Caco-2 (cell line): ENCODE results near the gene TRPV3. TPM values are rescaled to one million over a fixed set of nuclear protein-coding genes. Genes with fewer than 3 reads are reported as not detected.
A peak's percentile ranks its signal among the peaks of the same experiment; 100 is the strongest.

ENCODE experiments used
- BruUV-seq: library from RNA; stranded (reverse); fragments of 400-500 nt; replicated peaks from 2 replicates; lab custom pipeline; 2021; lab: Mats Ljungman, UMichigan
- CTCF ChIA-PET: fragments of 300-600 bp; sonication (Branson Sonifier 250); formaldehyde crosslinking; loops from one replicate; lab custom pipeline; 2022; ENCODE audit warnings: antibody characterized with exemption; lab: Charles Lee
- POLR2A ChIA-PET: fragments of 300-600 bp; sonication (Branson Sonifier 250); formaldehyde crosslinking; loops from one replicate; lab custom pipeline; 2022; ENCODE audit warnings: antibody characterized with exemption; lab: Charles Lee
- DNase-seq, 2 experiments: peaks; one replicate each; pipeline versions ENCODE4 v3.0.0 to v3.0.0-alpha.2; 2020 to 2022
- H3K27me3 ChIP-seq: replicated peaks from 2 replicates; pipeline ENCODE4 v1.6.0; 2011; ENCODE audit warnings: low read length; ENCODE audit not compliant: control insufficient read depth, insufficient read depth
- H3K36me3 ChIP-seq: 2 replicates; pipeline ENCODE4 v1.5.1; 2011; ENCODE audit warnings: low read length; ENCODE audit not compliant: control insufficient read depth, insufficient read depth
- H3K4me1 ChIP-seq: fragments of 250-450 bp; sonication (Bioruptor Pico); 2 replicates; pipeline ENCODE4 v1.5.1; 2020; ENCODE audit warnings: mild to moderate bottlenecking
- H3K4me3 ChIP-seq: 2 replicates; pipeline ENCODE4 v1.5.1; 2011; ENCODE audit warnings: low read depth, mild to moderate bottlenecking, control low read depth, low read length
- H3K9me3 ChIP-seq: fragments of 250-450 bp; sonication (Bioruptor Pico); 2 replicates; pipeline ENCODE4 v1.5.1; 2020; ENCODE audit warnings: mild to moderate bottlenecking, moderate library complexity
- H3K27ac Mint-ChIP-seq: one replicate; pipeline ENCODE4 v1.8.0; 2022; ENCODE audit warnings: mixed read lengths; ENCODE audit not compliant: unreplicated experiment
- H3K27me3 Mint-ChIP-seq: one replicate; pipeline ENCODE4 v1.8.0; 2022; ENCODE audit warnings: mixed read lengths; ENCODE audit not compliant: insufficient read depth, unreplicated experiment
- H3K36me3 Mint-ChIP-seq: one replicate; pipeline ENCODE4 v1.8.0; 2022; ENCODE audit warnings: mild to moderate bottlenecking, mixed read lengths; ENCODE audit not compliant: insufficient read depth, unreplicated experiment
- H3K4me1 Mint-ChIP-seq: one replicate; pipeline ENCODE4 v1.8.0; 2022; ENCODE audit warnings: low read depth, mixed read lengths; ENCODE audit not compliant: unreplicated experiment
- H3K4me3 Mint-ChIP-seq: one replicate; pipeline ENCODE4 v1.8.0; 2022; ENCODE audit warnings: mild to moderate bottlenecking, moderate library complexity, mixed read lengths; ENCODE audit not compliant: unreplicated experiment
- H3K9me3 Mint-ChIP-seq: one replicate; pipeline ENCODE4 v1.8.0; 2022; ENCODE audit warnings: mixed read lengths; ENCODE audit not compliant: unreplicated experiment
- CTCF ChIP-seq, 2 experiments: fragments of 200-600 bp in 1 of 2; IDR thresholded peaks; 1 replicate in 1 of 2; 2 replicates in 1 of 2; pipeline versions ENCODE4 v1.5.1 to v1.8.0; 2011 to 2022; ENCODE audit warnings: antibody characterized with exemption in 1 of 2, control low read depth in 1 of 2, inconsistent platforms in 1 of 2, low read depth in 1 of 2, low read length in 1 of 2, mild to moderate bottlenecking in 1 of 2, moderate library complexity in 1 of 2; ENCODE audit not compliant: insufficient read depth in 1 of 2, severe bottlenecking in 1 of 2, unreplicated experiment in 1 of 2
- intact Hi-C: fragments of 100-400 bp; cut with micrococcal nuclease; formaldehyde crosslinking; loops from one replicate; pipeline ENCODE4 v1.10.0; 2022; ENCODE audit not compliant: unreplicated experiment
- total RNA-seq: library from RNA; stranded (reverse); gene quantifications from 2 replicates; pipeline ENCODE4 v1.2.3, GENCODE V29; 2022

TRPV3 gene
- total RNA-seq, 1 experiment from 2014 or later: 8.4 TPM

GRCh38 chr17:3555189-3555796 lies 2.3 kb downstream of the TRPV3 start:
- Mint-ChIP-seq H3K9me3 (peaks cover under 1% of the 10 kb centered on the region), H3K36me3 (no peaks in the 10 kb centered on the region), H3K4me1 (peaks cover 6% of the 10 kb centered on the region), H3K27me3 (peaks cover 2% of the 10 kb centered on the region), H3K27ac (no peak overlapping the region), H3K4me3 (no peak overlapping the region)
- TF ChIP-seq CTCF (IDR thresholded peaks at IDR 0.05; ENCODE audit: insufficient read depth in 1 of 2, low read depth in 1 of 2, low read length in 1 of 2, severe bottlenecking in 1 of 2, unreplicated experiment in 1 of 2): no peak
- Histone ChIP-seq H3K4me3 (no peak overlapping the region), H3K36me3 (no peaks in the 10 kb centered on the region), H3K4me1 (no peaks in the 10 kb centered on the region), H3K9me3 (no peaks in the 10 kb centered on the region), H3K27me3 (no peaks in the 10 kb centered on the region)
- ChIA-PET POLR2A (no interaction called here), CTCF (no interaction called here)
- BruUV-seq: no TSS peak
- intact Hi-C loops: no loop called here
- no peak for DNase-seq

- TF ChIP-seq CTCF (IDR thresholded peaks at IDR 0.05; ENCODE audit: insufficient read depth in 1 of 2, low read depth in 1 of 2, low read length in 1 of 2, severe bottlenecking in 1 of 2, unreplicated experiment in 1 of 2): no peak
- Histone ChIP-seq H3K9me3 (peaks cover 4% of the 10 kb centered on the region; the same call in 1 of the 2 replicates), H3K27me3 (no peaks in the 10 kb centered on the region), H3K36me3 (no peaks in the 10 kb centered on the region), H3K4me3 (no peak overlapping the region), H3K4me1 (no peaks in the 10 kb centered on the region)
- no peak overlapping the region for H3K4me3 Mint-ChIP-seq
- peaks cover 6% of the 10 kb centered on the region for H3K4me1 Mint-ChIP-seq
- H3K9me3 Mint-ChIP-seq: peaks cover 9% of the 10 kb centered on the region
- CTCF ChIA-PET: no interaction called here
- peaks cover 2% of the 10 kb centered on the region for H3K27me3 Mint-ChIP-seq
- no TSS peak for BruUV-seq
- intact Hi-C loops: no loop called here
- no peaks in the 10 kb centered on the region for H3K36me3 Mint-ChIP-seq
- POLR2A ChIA-PET: no interaction called here
- no peak for DNase-seq
- no peak overlapping the region for H3K27ac Mint-ChIP-seq
Observed at GRCh38 chr17:3554440-3554839, 3.2 kb downstream of the TRPV3 start.

GRCh38 chr17:3553419-3554401 lies 3.9 kb downstream of the TRPV3 start:
- Mint-ChIP-seq H3K27ac (peak overlapping the region; percentile 49), H3K27me3 (peaks cover 2% of the 10 kb centered on the region), H3K9me3 (peaks cover 15% of the 10 kb centered on the region), H3K4me3 (no peak overlapping the region), H3K36me3 (no peaks in the 10 kb centered on the region), H3K4me1 (peaks cover 6% of the 10 kb centered on the region)
- no peaks in the 10 kb centered on the region for H3K27me3 ChIP-seq
- no peaks in the 10 kb centered on the region for H3K4me1 ChIP-seq
- peaks cover 4% of the 10 kb centered on the region; the same call in 1 of the 2 replicates for H3K9me3 ChIP-seq
- CTCF ChIA-PET: no interaction called here
- no peak overlapping the region for H3K4me3 ChIP-seq
- POLR2A ChIA-PET: no interaction called here
- TF ChIP-seq CTCF (IDR thresholded peaks at IDR 0.05; ENCODE audit: insufficient read depth in 1 of 2, low read depth in 1 of 2, low read length in 1 of 2, severe bottlenecking in 1 of 2, unreplicated experiment in 1 of 2): no peak
- intact Hi-C loops: no loop called here
- BruUV-seq: no TSS peak
- no peaks in the 10 kb centered on the region for H3K36me3 ChIP-seq
- DNase-seq: no peak
